Psoas muscle (tissue), 8 donors: ENCODE measurements around the gene MC3R. TPM values are rescaled to one million over a fixed set of nuclear protein-coding genes. Genes with fewer than 3 reads are reported as not detected.

ENCODE experiments used
- ATAC-seq, 4 donors: fragments of 200-7000 bp; cut with Tn5 transposase; one replicate each; pipeline ENCODE4 v1.9.1; 2020; ENCODE audit warnings: moderate library complexity in 3 of 4, mild to moderate bottlenecking in 2 of 4
- DNase-seq, 2 donors: peaks; one replicate each; pipeline ENCODE4 v3.0.0-alpha.2; 2020
- H3K27ac ChIP-seq: fragments of 200-600 bp; one replicate; pipeline ENCODE4 v1.8.0; 2022
- H3K27me3 ChIP-seq, 3 donors: fragments of 200-600 bp in 1 of 3; one replicate each; pipeline versions ENCODE4 v1.6.1 to v1.8.0; 2013 to 2022; ENCODE audit warnings: low read length in 2 of 3, mild to moderate bottlenecking in 2 of 3, moderate library complexity in 1 of 3; ENCODE audit not compliant: insufficient read depth in 3 of 3
- H3K36me3 ChIP-seq, 2 donors: fragments of 200-600 bp in 1 of 2; one replicate each; pipeline versions ENCODE4 v1.6.1 to v1.8.0; 2013 to 2022; ENCODE audit warnings: low read depth in 1 of 2, mild to moderate bottlenecking in 1 of 2, moderate library complexity in 1 of 2; ENCODE audit not compliant: insufficient read depth in 1 of 2
- H3K4me1 ChIP-seq: fragments of 200-600 bp; one replicate; pipeline ENCODE4 v1.8.0; 2022
- H3K4me3 ChIP-seq: fragments of 200-600 bp; one replicate; pipeline ENCODE4 v1.8.0; 2022; ENCODE audit warnings: mild to moderate bottlenecking
- H3K9me3 ChIP-seq: fragments of 200-600 bp; one replicate; pipeline ENCODE4 v1.8.0; 2022
- CTCF ChIP-seq: fragments of 200-600 bp; IDR thresholded peaks from one replicate; pipeline ENCODE4 v1.8.0; 2022; ENCODE audit warnings: antibody characterized with exemption
- WGBS, 3 donors: extraction: QIAGEN DNeasy Blood & Tissue Kit; methylation state at CpG; one replicate each; pipeline versions ENCODE4 v1.1.6 to v1.1.7; 2013; 5-methylcytosine and 5-hydroxymethylcytosine counted together
- intact Hi-C, 2 donors: fragments of 100-400 bp; cut with DNase I; formaldehyde crosslinking; loops; one replicate each; pipeline versions ENCODE4 v1.11.0 to v1.14.2; 2022
- polyA plus RNA-seq, 3 donors: library from polyadenylated mRNA; stranded (reverse); fragments of 200-250 nt; gene quantifications; one replicate each; pipeline ENCODE4 v1.2.3, GENCODE V29; 2013
- total RNA-seq, 4 donors: library from RNA; stranded (reverse); fragmentation: NEBNext Ultra II Directional in 2 of 4; extraction: Animal tissue kit (Norgen Biotek cat#: 25700) in 2 of 4; gene quantifications; one replicate each; pipeline versions ENCODE4 v1.2.1 to v1.2.4, GENCODE V29; 2021 to 2023
- donor health status: healthy with polysubstance abuse.
- donor health status: DM: no; HTN: no; CAD: no; lungs with moderate emphysema.
- donor health status: Bipolar disorder and iron deficiency.
- donor health status: healthy.
- donor health status: DM: yes; HTN: yes; CAD: no.
- donor health status: DM: no; HTN: no; CAD: no.
- donor health status: DM: no; HTN: no; CAD: no.
- donor health status: DM: yes; HTN: yes; CAD: no.

The MC3R gene
- total and polyA plus RNA-seq, 7 donors, result not detected

GRCh38 chr20:56249956-56250355 lies 1.4 kb downstream of the MC3R start:
- DNase-seq (no peak), ATAC-seq (no peak)
- no peaks in the 10 kb centered on the region for H3K9me3 ChIP-seq
- intact Hi-C loops, result loop anchor here in 1 of 2 donors (10.0 kb wide), 1 partner anchor 1565 kb away; no protein-coding TSS in a partner anchor
- H3K27me3 ChIP-seq, result peaks cover 0 to 10% (median 9%) of the 10 kb centered on the region in 3 donors
- 58 to 65% (median 65%) methylated on average over 7 of the region's 7 CpGs for WGBS, 3 donors
- H3K4me1 ChIP-seq, result no peaks in the 10 kb centered on the region
- H3K4me3 ChIP-seq, result no peak overlapping the region
- no peak overlapping the region for H3K27ac ChIP-seq
- TF ChIP-seq CTCF, result no peak
- H3K36me3 ChIP-seq, result no peaks in the 10 kb centered on the region

GRCh38 chr20:56257604-56258003 lies 9.1 kb downstream of the MC3R start:
- no peaks in the 10 kb centered on the region for H3K9me3 ChIP-seq
- DNase-seq (no peak), ATAC-seq (no peak)
- no peaks in the 10 kb centered on the region for H3K36me3 ChIP-seq
- no peak for TF ChIP-seq CTCF
- H3K27ac ChIP-seq, result no peak overlapping the region
- no peak overlapping the region for H3K4me3 ChIP-seq
- peaks cover 0 to 7% (median 3%) of the 10 kb centered on the region in 3 donors for H3K27me3 ChIP-seq
- H3K4me1 ChIP-seq, result no peaks in the 10 kb centered on the region
- 78 to 83% (median 83%) methylated on average over 7 of the region's 7 CpGs for WGBS, 3 donors
- intact Hi-C loops, result no loop called here

- H3K4me1 ChIP-seq, result no peaks in the 10 kb centered on the region
- H3K36me3 ChIP-seq, result no peaks in the 10 kb centered on the region
- 60 to 68% (median 62%) methylated on average over 2 of the region's 2 CpGs for WGBS, 3 donors
- no peak overlapping the region for H3K4me3 ChIP-seq
- intact Hi-C loops, result no loop called here
- H3K9me3 ChIP-seq, result no peaks in the 10 kb centered on the region
- no peak for TF ChIP-seq CTCF
- DNase-seq (no peak), ATAC-seq (no peak)
- H3K27ac ChIP-seq, result no peak overlapping the region
- H3K27me3 ChIP-seq, result peaks cover 0 to 3% (median 0%) of the 10 kb centered on the region in 3 donors
Measured at GRCh38 chr20:56259948-56260347, 11.4 kb downstream of the MC3R start.

- intact Hi-C loops, result no loop called here
- Histone ChIP-seq H3K27ac (no peak overlapping the region), H3K4me3 (no peak overlapping the region), H3K27me3 (no peaks in the 10 kb centered on the region), H3K4me1 (no peaks in the 10 kb centered on the region), H3K9me3 (no peaks in the 10 kb centered on the region), H3K36me3 (no peaks in the 10 kb centered on the region)
- TF ChIP-seq CTCF, result no peak
- ATAC-seq (no peak), DNase-seq (no peak)
Measured at GRCh38 chr20:56268536-56268935, 20.0 kb downstream of the MC3R start.

GRCh38 chr20:56271974-56272373 lies 23.4 kb downstream of the MC3R start:
- no peaks in the 10 kb centered on the region for H3K27me3 ChIP-seq
- no peak for ATAC-seq
- no peak for TF ChIP-seq CTCF
- intact Hi-C loops, result no loop called here
- DNase-seq, result no peak
- no peak overlapping the region for H3K4me3 ChIP-seq
- H3K27ac ChIP-seq, result no peak overlapping the region
- no peaks in the 10 kb centered on the region for H3K36me3 ChIP-seq
- no peaks in the 10 kb centered on the region for H3K4me1 ChIP-seq
- no peaks in the 10 kb centered on the region for H3K9me3 ChIP-seq
- WGBS, 3 donors, result 65 to 68% (median 65%) methylated on average over 4 of the region's 4 CpGs
